Heart left ventricle (tissue), 13 donors: ENCODE data around the gene MYH13.

Experiments
- POLR2A ChIP-seq, 2 donors: fragments of 450-650 bp; IDR thresholded peaks; one replicate each; pipeline ENCODE4 v1.6.1; 2017; ENCODE audit warnings: antibody characterized with exemption in 2 of 2, mild to moderate bottlenecking in 2 of 2, moderate library complexity in 2 of 2
- TF ChIP-seq, protein P1 (sequence below), 12 donors: fragments of 200-600 bp; sonication (generic) in 4 of 12; IDR thresholded peaks; one replicate each; pipeline versions ENCODE4 v1.5.0 to v1.8.0; 2018 to 2022; ENCODE audit warnings: antibody characterized with exemption in 12 of 12, mild to moderate bottlenecking in 5 of 12
- donor health status: ischemic (EF 13 %, LVEDD 7.1; RV severe dilation, severe dysfunction).
- donor health status: DM: no; HTN: yes; CAD: no.
- donor health status: DM: no; HTN: no; CAD: no.
- donor health status: ischemic (EF 25% LVEDD 6.9; RV normal size, moderate dysfunction).
- donor health status: ischemic (EF 25% LVEDD 5.7; RV mildly dilated, moderate dysfunction).
- donor health status: ischemic (EF 35%, LVEDD 5.7; RV mildly dilated, moderate dysfunction).
- donor health status: nonischemic (EF 11% LVEDD 7.7; RV severe dilation, severe dysfunction).
- donor health status: DM: yes; HTN: yes; CAD: no.
- donor health status: PGD.
- donor health status: ischemic (EF 29% LVEDD 5.4; RV normal size, mild dysfunction).
- donor health status: nonischemic (EF 23%, LVEDD 6.1; RV moderate dilation, normal function).

DNA sequence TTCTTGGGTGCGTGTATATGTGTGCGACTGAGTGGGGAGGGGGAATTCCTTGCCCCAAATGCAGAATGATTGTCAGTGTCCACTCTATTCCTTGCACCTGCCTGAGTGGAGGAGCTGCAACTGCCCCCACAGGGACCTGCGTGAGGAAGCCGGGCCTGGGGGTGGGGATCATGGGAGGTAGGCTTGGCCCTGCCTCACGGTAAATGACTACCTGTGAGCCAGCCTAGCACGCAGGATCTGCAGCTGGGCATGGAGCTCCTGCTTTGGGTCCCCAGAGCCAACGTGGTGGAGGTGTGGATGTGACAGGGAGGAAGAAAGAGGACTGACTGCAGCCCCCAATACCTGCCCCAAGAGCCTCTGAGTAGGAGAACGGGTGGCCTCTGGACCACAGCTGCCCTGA lies 97.4 kb downstream of the MYH13 start:
- TF ChIP-seq, protein P1, sequence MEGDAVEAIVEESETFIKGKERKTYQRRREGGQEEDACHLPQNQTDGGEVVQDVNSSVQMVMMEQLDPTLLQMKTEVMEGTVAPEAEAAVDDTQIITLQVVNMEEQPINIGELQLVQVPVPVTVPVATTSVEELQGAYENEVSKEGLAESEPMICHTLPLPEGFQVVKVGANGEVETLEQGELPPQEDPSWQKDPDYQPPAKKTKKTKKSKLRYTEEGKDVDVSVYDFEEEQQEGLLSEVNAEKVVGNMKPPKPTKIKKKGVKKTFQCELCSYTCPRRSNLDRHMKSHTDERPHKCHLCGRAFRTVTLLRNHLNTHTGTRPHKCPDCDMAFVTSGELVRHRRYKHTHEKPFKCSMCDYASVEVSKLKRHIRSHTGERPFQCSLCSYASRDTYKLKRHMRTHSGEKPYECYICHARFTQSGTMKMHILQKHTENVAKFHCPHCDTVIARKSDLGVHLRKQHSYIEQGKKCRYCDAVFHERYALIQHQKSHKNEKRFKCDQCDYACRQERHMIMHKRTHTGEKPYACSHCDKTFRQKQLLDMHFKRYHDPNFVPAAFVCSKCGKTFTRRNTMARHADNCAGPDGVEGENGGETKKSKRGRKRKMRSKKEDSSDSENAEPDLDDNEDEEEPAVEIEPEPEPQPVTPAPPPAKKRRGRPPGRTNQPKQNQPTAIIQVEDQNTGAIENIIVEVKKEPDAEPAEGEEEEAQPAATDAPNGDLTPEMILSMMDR (IDR thresholded peaks at IDR 0.05) = no peak
- TF ChIP-seq POLR2A (IDR thresholded peaks at IDR 0.05) = no peak
